UCSD-AML1 (cell line): ENCODE results near the gene EID3.

Experiments used
- DNase-seq: peaks from one replicate; lab custom pipeline; 2025; ENCODE audit not compliant: unreplicated experiment; lab: John Stamatoyannopoulos, UW

The EID3 gene

DNA sequence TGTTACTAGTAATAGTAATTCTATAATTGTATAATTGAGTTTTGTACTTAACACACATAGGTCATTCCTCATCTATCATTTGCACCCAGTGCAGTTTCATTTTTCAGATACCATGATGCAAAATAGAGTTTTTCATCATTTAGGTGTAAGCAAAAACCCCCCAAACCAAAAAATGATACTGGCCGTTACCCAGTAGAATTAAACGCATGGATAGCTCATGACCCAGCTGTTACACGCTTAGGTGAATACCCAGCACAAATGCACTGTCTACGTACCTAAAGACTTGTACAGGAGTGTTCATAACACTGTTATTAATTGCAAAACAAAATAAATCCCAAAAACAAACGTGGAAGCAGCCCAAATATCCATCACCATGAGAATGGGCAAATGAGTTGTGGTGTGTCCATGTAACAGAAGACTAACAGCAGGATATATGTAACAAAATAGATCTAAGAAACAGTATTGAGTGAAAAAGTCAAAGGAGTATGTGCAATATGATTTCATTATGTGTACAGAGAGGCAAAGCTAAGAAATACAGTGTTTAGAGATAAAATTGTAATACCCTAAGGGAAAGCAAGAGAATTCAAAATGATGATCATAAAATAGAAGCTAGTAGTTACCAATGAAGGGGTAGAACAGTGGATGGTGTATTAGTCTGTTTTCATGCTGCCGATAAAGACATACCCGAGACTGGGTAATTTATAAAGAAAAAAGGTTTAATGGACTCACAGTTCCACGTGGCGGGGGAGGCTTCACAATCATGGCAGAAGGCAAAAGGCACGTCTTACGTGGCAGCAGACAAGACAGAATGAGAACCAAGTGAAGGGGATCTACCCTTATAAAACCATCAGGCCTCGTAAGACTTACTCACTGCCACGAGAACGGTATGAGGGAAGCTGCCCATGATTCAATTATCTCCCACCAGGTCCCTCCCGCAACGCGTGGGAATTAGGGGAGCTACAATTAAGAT is 49.8 kb downstream of the EID3 start:
- DNase-seq: no peak

DNA sequence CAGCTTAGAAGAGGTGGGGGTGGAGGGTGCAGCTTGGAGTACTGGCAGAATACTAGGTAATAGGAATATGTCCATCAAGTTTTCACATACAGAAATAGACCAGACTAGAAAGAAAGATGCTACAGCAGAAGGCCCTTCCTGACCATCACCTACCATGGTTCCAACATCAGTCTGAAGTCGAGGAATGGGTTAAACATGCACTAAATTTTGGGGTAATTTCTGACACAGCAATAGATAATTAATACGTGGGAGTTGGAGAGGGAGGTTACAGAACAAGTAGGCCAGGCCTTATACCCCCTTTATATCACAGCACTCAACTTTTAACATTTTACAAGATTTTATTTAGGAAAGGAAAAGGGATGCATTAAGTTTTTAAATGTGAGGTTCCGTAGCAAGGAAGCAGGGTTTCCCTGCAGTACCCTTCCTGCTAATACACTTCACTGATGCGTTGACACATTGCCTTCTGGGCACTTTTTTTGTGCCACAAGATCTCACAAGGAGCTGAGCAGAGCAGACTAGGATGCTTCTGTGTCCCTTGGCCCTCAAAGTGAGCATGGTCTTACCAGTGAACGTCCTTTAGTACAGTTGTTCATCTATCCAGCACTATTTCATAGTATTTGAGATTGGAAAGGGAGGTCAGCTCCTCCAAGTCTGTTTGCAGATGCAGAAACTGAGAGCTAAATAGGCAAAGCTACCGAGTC is 50.8 kb downstream of the EID3 start:
- no peak for DNase-seq
